PFSK-1 (cell line): ENCODE results near the gene TAGAP.

Experiments used
- FOXP2 ChIP-seq: optimal IDR thresholded peaks from 2 replicates; pipeline ENCODE3; 2011; ENCODE audit warnings: borderline replicate concordance, control low read depth, inconsistent platforms; ENCODE audit not compliant: insufficient read depth; ENCODE audit errors: extremely low read length, extremely low read depth
- POLR2AphosphoS5 ChIP-seq: IDR thresholded peaks from 2 replicates; pipeline ENCODE4 v1.6.1; 2012; ENCODE audit warnings: low read depth, mild to moderate bottlenecking, control low read depth, low read length, moderate library complexity
- SIN3A ChIP-seq: IDR thresholded peaks from 2 replicates; pipeline ENCODE4 v1.6.1; 2012; ENCODE audit warnings: mild to moderate bottlenecking, low read length, moderate library complexity, borderline replicate concordance; ENCODE audit not compliant: insufficient read depth
- TAF1 ChIP-seq: IDR thresholded peaks from 2 replicates; pipeline ENCODE4 v1.6.1; 2012; ENCODE audit warnings: low read length, control low read depth, borderline replicate concordance; ENCODE audit not compliant: insufficient read depth
- TF ChIP-seq, protein P1 (sequence below), 2 experiments: IDR thresholded peaks; 2 replicates each; pipeline versions ENCODE4 v1.6.1 to v1.8.0; 2011 to 2012; ENCODE audit warnings: low read depth in 2 of 2, low read length in 2 of 2, control low read depth in 1 of 2, inconsistent platforms in 1 of 2, mild to moderate bottlenecking in 1 of 2, moderate library complexity in 1 of 2; ENCODE audit not compliant: insufficient read depth in 1 of 2

The TAGAP gene

DNA sequence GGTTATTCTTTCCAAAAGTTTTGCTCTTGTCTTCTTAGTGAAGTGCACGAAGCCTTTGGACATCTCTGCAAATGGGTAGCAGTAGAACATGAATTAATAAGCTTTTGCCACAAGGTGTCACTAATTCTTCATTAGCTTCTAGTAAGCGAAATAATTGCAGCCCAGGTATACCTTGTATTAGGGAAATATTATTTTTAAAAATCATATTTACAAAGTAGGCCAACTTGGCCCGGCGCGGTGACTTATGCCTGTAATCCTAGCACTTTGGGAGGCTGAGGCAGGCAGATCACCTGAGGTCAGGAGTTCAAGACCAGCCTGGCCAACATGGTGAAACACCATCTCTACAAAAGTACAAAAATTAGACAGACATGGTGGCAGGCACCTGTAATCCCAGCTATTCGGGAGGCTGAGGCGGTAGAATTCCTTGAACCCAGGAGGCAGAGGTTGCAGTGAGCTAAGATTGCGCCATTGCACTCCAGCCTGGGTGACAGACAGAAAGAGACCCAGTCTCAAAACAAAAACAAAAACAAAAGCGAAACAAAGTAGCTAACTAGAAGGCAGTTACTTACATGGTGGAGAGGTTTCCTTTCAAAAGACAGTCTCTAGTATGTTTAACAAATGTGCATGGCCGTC lies 36.0 kb downstream of the TAGAP start:
- no peak for TF ChIP-seq SIN3A
- TF ChIP-seq, protein P1, sequence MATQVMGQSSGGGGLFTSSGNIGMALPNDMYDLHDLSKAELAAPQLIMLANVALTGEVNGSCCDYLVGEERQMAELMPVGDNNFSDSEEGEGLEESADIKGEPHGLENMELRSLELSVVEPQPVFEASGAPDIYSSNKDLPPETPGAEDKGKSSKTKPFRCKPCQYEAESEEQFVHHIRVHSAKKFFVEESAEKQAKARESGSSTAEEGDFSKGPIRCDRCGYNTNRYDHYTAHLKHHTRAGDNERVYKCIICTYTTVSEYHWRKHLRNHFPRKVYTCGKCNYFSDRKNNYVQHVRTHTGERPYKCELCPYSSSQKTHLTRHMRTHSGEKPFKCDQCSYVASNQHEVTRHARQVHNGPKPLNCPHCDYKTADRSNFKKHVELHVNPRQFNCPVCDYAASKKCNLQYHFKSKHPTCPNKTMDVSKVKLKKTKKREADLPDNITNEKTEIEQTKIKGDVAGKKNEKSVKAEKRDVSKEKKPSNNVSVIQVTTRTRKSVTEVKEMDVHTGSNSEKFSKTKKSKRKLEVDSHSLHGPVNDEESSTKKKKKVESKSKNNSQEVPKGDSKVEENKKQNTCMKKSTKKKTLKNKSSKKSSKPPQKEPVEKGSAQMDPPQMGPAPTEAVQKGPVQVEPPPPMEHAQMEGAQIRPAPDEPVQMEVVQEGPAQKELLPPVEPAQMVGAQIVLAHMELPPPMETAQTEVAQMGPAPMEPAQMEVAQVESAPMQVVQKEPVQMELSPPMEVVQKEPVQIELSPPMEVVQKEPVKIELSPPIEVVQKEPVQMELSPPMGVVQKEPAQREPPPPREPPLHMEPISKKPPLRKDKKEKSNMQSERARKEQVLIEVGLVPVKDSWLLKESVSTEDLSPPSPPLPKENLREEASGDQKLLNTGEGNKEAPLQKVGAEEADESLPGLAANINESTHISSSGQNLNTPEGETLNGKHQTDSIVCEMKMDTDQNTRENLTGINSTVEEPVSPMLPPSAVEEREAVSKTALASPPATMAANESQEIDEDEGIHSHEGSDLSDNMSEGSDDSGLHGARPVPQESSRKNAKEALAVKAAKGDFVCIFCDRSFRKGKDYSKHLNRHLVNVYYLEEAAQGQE (IDR thresholded peaks at IDR 0.05; ENCODE audit: insufficient read depth in 1 of 2, low read depth in 2 of 2, low read length in 2 of 2): no peak

DNA sequence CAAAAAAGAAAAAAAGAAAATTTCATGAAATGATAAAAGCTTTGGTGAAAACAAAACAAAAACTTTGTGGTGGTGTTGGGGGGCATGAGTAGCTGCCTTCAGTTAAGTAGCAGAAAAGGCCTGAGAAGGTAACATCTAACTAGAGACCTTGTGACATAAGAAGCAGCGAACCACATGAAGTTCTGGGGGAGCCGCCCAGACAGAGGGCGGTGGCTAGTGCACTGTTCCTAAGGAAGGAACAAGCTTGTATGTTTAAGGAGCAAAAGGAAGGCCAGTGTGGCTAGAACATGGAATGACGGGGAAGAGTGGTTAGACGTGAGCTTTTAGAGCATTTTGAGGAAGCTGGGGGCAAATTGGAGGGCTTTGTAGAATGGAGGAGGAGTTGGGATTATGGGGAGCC lies 37.3 kb downstream of the TAGAP start:
- TF ChIP-seq FOXP2 (no peak), TAF1 (no peak), POLR2AphosphoS5 (no peak), SIN3A (no peak)
- TF ChIP-seq, protein P1 (IDR thresholded peaks at IDR 0.05; ENCODE audit: insufficient read depth in 1 of 2, low read depth in 2 of 2, low read length in 2 of 2): no peak

DNA sequence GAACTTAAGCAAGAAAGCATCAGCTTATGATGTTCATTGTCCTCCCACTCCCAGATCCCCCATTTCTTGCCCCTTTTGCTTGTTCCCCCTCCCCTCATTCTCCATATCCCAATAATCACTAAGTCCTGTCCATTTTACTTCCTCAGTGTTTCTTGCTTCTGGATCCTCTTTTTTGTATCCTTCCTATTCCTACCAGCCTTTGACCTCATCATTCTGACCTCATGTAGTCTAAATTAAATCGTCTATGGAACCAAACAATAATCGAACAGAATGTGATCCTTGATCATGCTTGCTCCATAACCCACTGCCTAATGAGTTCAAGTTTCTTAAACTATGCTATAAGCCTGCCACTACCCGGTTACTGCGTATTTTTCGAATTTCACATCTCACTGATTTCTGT lies 39.4 kb downstream of the TAGAP start:
- TF ChIP-seq, protein P1 (IDR thresholded peaks at IDR 0.05; ENCODE audit: insufficient read depth in 1 of 2, low read depth in 2 of 2, low read length in 2 of 2): no peak
- TF ChIP-seq FOXP2 (no peak), TAF1 (no peak), SIN3A (no peak), POLR2AphosphoS5 (no peak)

DNA sequence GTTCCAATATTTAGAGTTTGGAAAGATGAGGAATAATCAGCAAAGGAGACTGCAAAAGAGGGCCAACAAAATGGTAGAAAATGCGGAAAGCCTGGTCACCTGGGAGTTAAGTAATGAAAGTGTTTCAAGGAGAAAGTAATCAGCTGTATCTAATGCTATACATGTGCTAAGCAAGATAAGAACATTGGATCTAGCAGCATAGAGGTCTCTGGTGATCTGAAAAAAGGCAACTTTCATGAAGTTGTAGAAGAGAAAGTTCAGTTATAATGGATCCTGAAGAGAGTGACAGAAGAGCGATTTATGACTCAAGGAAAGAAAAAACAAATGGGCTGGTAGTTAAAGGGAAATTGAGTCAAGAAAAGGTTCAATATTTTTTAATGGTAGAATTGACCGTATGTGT lies 40.2 kb downstream of the TAGAP start:
- no peak for TF ChIP-seq FOXP2
- no peak for TF ChIP-seq TAF1
- no peak for TF ChIP-seq POLR2AphosphoS5
- TF ChIP-seq, protein P1 (IDR thresholded peaks at IDR 0.05; ENCODE audit: insufficient read depth in 1 of 2, low read depth in 2 of 2, low read length in 2 of 2): no peak
- no peak for TF ChIP-seq SIN3A

DNA sequence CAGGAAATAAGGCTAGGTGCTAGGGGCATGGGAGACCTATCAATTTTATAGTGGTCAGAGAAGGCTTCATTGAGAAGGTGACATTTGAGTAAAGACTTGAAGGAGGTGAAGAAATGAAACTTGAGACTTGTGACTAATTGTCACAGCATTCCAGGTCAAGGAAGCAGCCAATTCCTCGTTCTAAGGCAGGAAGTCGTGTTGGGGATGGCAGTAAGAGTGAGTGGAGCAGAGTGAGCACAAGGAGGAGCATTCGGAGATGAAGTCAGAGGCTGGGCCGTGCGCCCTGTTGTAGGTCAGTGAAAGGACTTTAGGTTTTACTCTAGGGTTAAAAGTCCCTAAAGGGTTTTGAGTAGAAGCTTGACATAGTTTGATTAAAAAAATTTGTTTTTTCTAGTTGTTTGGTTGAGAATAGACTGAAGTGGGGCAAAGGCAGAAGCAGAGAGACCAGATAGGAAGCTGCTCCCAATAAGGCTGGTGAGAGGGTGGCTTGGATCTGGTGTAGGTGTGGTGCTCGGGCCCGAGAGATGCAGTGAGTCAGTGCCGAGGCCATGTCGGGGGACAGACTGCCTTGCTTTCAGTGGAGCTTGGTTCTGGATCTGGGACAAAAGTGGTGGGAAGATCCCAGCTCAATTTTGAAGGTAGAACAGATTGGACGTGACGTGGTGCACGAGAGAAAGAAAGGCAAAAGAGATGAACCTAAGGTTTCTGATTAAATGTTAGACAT lies 42.2 kb downstream of the TAGAP start:
- TF ChIP-seq SIN3A (no peak), TAF1 (no peak), FOXP2 (no peak)
- TF ChIP-seq, protein P1 (IDR thresholded peaks at IDR 0.05; ENCODE audit: insufficient read depth in 1 of 2, low read depth in 2 of 2, low read length in 2 of 2): no peak
